ENCODE results near the gene ENC1.

- TF ChIP-seq TAF1 (IDR thresholded peaks at IDR 0.05; ENCODE audit: low read depth, low read length) = no peak
- no peak for TF ChIP-seq POLR2AphosphoS5 (IDR thresholded peaks at IDR 0.05; ENCODE audit: low read depth, low read length)
- no peak for TF ChIP-seq POLR2A (IDR thresholded peaks at IDR 0.05; ENCODE audit: low read depth, low read length)
- no peak for TF ChIP-seq POU2F2 (IDR thresholded peaks at IDR 0.05; ENCODE audit: low read depth, low read length)
- no peak for TF ChIP-seq SPI1 (IDR thresholded peaks at IDR 0.05; ENCODE audit: low read depth, low read length)
Observed at GRCh38 chr5:74617202-74617601, 23.3 kb downstream of the ENC1 start.
